IMR-90 (cell line): Measurements from ENCODE around the gene ANGPTL4. TPM values are rescaled to one million over a fixed set of nuclear protein-coding genes. Genes with fewer than 3 reads are reported as not detected.
A peak's percentile ranks its signal among the peaks of the same experiment; 100 is the strongest.

Experiments
- ATAC-seq: fragments of 200-7000 bp; cut with Tn5 transposase; 2 replicates; pipeline ENCODE4 v1.9.1; 2020; ENCODE audit warnings: low read depth, mild to moderate bottlenecking, moderate library complexity
- BruUV-seq: library from RNA; stranded (reverse); fragments of 400-500 nt; replicated peaks from 2 replicates; lab custom pipeline; 2021; lab: Mats Ljungman, UMichigan
- CTCF ChIA-PET: fragments of 300-600 bp; formaldehyde crosslinking; extraction: SDS; loops from one replicate; lab custom pipeline; 2021; ENCODE audit warnings: antibody characterized with exemption; lab: Yijun Ruan, JAX
- POLR2A ChIA-PET: fragments of 300-600 bp; sonication (Branson Sonifier 250); formaldehyde crosslinking; loops from one replicate; lab custom pipeline; 2022; ENCODE audit warnings: antibody characterized with exemption; ENCODE audit not compliant: unreplicated experiment; lab: Charles Lee
- DNase-seq: peaks from one replicate; pipeline ENCODE4 v3.0.0; 2013
- H2AFZ ChIP-seq: replicated peaks from 2 replicates; pipeline ENCODE3; 2013; ENCODE audit warnings: low read length, mild to moderate bottlenecking; ENCODE audit not compliant: poor library complexity
- H2AK5ac ChIP-seq: 2 replicates; pipeline ENCODE4 v1.6.1; 2013; ENCODE audit warnings: low read depth, low read length, inconsistent platforms
- H2AK9ac ChIP-seq: replicated peaks from 2 replicates; pipeline ENCODE3; 2013; ENCODE audit warnings: mild to moderate bottlenecking, low read depth, low read length, moderate library complexity; ENCODE audit not compliant: poor library complexity
- H2BK120ac ChIP-seq: 2 replicates; pipeline ENCODE4 v1.6.1; 2013; ENCODE audit warnings: low read depth, low read length, inconsistent platforms
- H2BK15ac ChIP-seq: 3 replicates; pipeline ENCODE4 v1.6.1; 2013; ENCODE audit warnings: low read depth, low read length, inconsistent platforms
- H2BK20ac ChIP-seq: 2 replicates; pipeline ENCODE4 v1.6.1; 2013; ENCODE audit warnings: low read depth, mild to moderate bottlenecking, inconsistent platforms, low read length, moderate library complexity
- H2BK5ac ChIP-seq: 2 replicates; pipeline ENCODE4 v1.6.1; 2013; ENCODE audit warnings: mild to moderate bottlenecking, low read depth, low read length, inconsistent platforms; ENCODE audit not compliant: poor library complexity, severe bottlenecking
- H3K14ac ChIP-seq: replicated peaks from 2 replicates; pipeline ENCODE4 v1.6.1; 2013; ENCODE audit warnings: low read depth, low read length, inconsistent platforms
- H3K18ac ChIP-seq: 2 replicates; pipeline ENCODE4 v1.6.1; 2013; ENCODE audit warnings: low read depth, low read length, control low read depth
- H3K23ac ChIP-seq: 2 replicates; pipeline ENCODE4 v1.6.1; 2013; ENCODE audit warnings: low read depth, low read length, inconsistent platforms
- H3K27ac ChIP-seq: 2 replicates; pipeline ENCODE4 v1.5.1; 2013; ENCODE audit warnings: mild to moderate bottlenecking, control low read depth, low read length; ENCODE audit not compliant: insufficient read depth
- H3K27me3 ChIP-seq: 2 replicates; pipeline ENCODE4 v1.6.1; 2013; ENCODE audit warnings: low read length; ENCODE audit not compliant: control insufficient read depth, insufficient read depth
- H3K36me3 ChIP-seq: 2 replicates; pipeline ENCODE4 v1.6.1; 2013; ENCODE audit warnings: low read length, mixed read lengths; ENCODE audit not compliant: control insufficient read depth, insufficient read depth
- H3K4ac ChIP-seq: 2 replicates; pipeline ENCODE4 v1.6.1; 2013; ENCODE audit warnings: low read depth, low read length, inconsistent platforms
- H3K4me1 ChIP-seq: 2 replicates; pipeline ENCODE4 v1.6.1; 2013; ENCODE audit warnings: low read length, mixed read lengths; ENCODE audit not compliant: control insufficient read depth, insufficient read depth
- H3K4me2 ChIP-seq: 2 replicates; pipeline ENCODE4 v1.6.1; 2013; ENCODE audit warnings: low read depth, mild to moderate bottlenecking, control low read depth, low read length, moderate library complexity
- H3K4me3 ChIP-seq: 2 replicates; pipeline ENCODE4 v1.5.1; 2013; ENCODE audit warnings: low read depth, mild to moderate bottlenecking, control low read depth, low read length, moderate library complexity; ENCODE audit not compliant: insufficient read depth
- H3K56ac ChIP-seq: 2 replicates; pipeline ENCODE4 v1.6.1; 2013; ENCODE audit warnings: low read length, inconsistent platforms; ENCODE audit not compliant: insufficient read depth; ENCODE audit errors: extremely low read depth
- H3K79me1 ChIP-seq, 2 experiments: 2 replicates each; pipeline ENCODE4 v1.6.1; 2013; ENCODE audit warnings: low read length in 2 of 2, inconsistent platforms in 1 of 2, low read depth in 1 of 2
- H3K9ac ChIP-seq: 2 replicates; pipeline ENCODE4 v1.6.1; 2013; ENCODE audit warnings: low read depth, low read length, control low read depth
- H3K9me1 ChIP-seq: 2 replicates; pipeline ENCODE4 v1.6.1; 2013; ENCODE audit warnings: low read length, inconsistent platforms; ENCODE audit not compliant: insufficient read depth
- H3K9me3 ChIP-seq: 2 replicates; pipeline ENCODE4 v1.6.1; 2013; ENCODE audit warnings: low read length; ENCODE audit not compliant: control insufficient read depth, insufficient read depth
- H4K20me1 ChIP-seq: 2 replicates; pipeline ENCODE4 v1.6.1; 2013; ENCODE audit warnings: low read length, inconsistent platforms; ENCODE audit not compliant: insufficient read depth
- H4K5ac ChIP-seq: 2 replicates; pipeline ENCODE4 v1.6.1; 2013; ENCODE audit warnings: mild to moderate bottlenecking, low read depth, low read length, control low read depth
- H4K8ac ChIP-seq, 2 experiments: 2 replicates each; pipeline ENCODE4 v1.6.1; 2013; ENCODE audit warnings: low read depth in 2 of 2, low read length in 2 of 2, control low read depth in 1 of 2, inconsistent platforms in 1 of 2
- H4K91ac ChIP-seq: 2 replicates; pipeline ENCODE4 v1.6.1; 2013; ENCODE audit warnings: low read depth, low read length, inconsistent platforms; ENCODE audit not compliant: insufficient read depth
- BHLHE40 ChIP-seq: fragments of 150-350 bp; IDR thresholded peaks from 2 replicates; pipeline ENCODE4 v1.6.1; 2016; ENCODE audit warnings: mild to moderate bottlenecking, low read depth, low read length
- CEBPB ChIP-seq: IDR thresholded peaks from 2 replicates; pipeline ENCODE4 v1.6.1; 2012; ENCODE audit warnings: low read depth, low read length, improper control_type of control experiment
- MAFK ChIP-seq: IDR thresholded peaks from 2 replicates; pipeline ENCODE4 v1.6.1; 2012; ENCODE audit warnings: low read depth, low read length, improper control_type of control experiment
- MAZ ChIP-seq: IDR thresholded peaks from 2 replicates; pipeline ENCODE4 v1.6.1; 2012; ENCODE audit warnings: low read depth, mild to moderate bottlenecking, low read length, improper control_type of control experiment, moderate library complexity, borderline replicate concordance
- MXI1 ChIP-seq: IDR thresholded peaks from 2 replicates; pipeline ENCODE4 v1.6.1; 2012; ENCODE audit warnings: low read depth, mild to moderate bottlenecking, low read length, moderate library complexity, borderline replicate concordance
- NFE2L2 ChIP-seq: fragments of 150-350 bp; IDR thresholded peaks from 2 replicates; pipeline ENCODE4 v1.6.1; 2016; ENCODE audit warnings: low read depth, mild to moderate bottlenecking, low read length
- POLR2A ChIP-seq: IDR thresholded peaks from 2 replicates; pipeline ENCODE4 v1.6.1; 2012; ENCODE audit warnings: mild to moderate bottlenecking, low read depth, low read length
- RAD21 ChIP-seq: IDR thresholded peaks from 2 replicates; pipeline ENCODE4 v1.6.1; 2012; ENCODE audit warnings: low read length, improper control_type of control experiment
- RCOR1 ChIP-seq: IDR thresholded peaks from 2 replicates; pipeline ENCODE4 v1.6.1; 2012; ENCODE audit warnings: mild to moderate bottlenecking, low read length, improper control_type of control experiment; ENCODE audit not compliant: insufficient replicate concordance
- RFX5 ChIP-seq: IDR thresholded peaks from 2 replicates; pipeline ENCODE4 v1.8.0; 2012; ENCODE audit warnings: low read depth, mild to moderate bottlenecking, low read length, moderate library complexity
- SMC3 ChIP-seq: fragments of 150-350 bp; IDR thresholded peaks from 2 replicates; pipeline ENCODE4 v1.6.1; 2016; ENCODE audit warnings: low read depth, mild to moderate bottlenecking, antibody characterized with exemption, low read length, moderate library complexity
- WGBS, 2 experiments: methylation state at CpG; one replicate each; pipeline versions ENCODE4 v1.1.5 to v1.1.7; 2013; ENCODE audit warnings: missing lambda C conversion rate in 2 of 2; ENCODE audit not compliant: insufficient read length in 1 of 2; ENCODE audit errors: extremely low coverage in 2 of 2; 5-methylcytosine and 5-hydroxymethylcytosine counted together
- dilution Hi-C: fragments of 300-500 bp; cut with HindIII; formaldehyde crosslinking; loops from one replicate; pipeline ENCODE4 v1.14.3; 2018; ENCODE audit warnings: low sequenced_read_pairs; ENCODE audit not compliant: unreplicated experiment
- in situ Hi-C: fragments of 300-500 bp; cut with MboI; formaldehyde crosslinking; loops from 3 replicates; pipeline ENCODE4 v1.14.3; 2019; ENCODE audit warnings: low sequenced_read_pairs, inconsistent platforms, mixed read lengths
- intact Hi-C: fragments of 100-400 bp; cut with micrococcal nuclease; formaldehyde crosslinking; loops from 2 replicates; pipeline ENCODE4 v1.10.0; 2022
- polyA plus RNA-seq, 3 experiments: library from polyadenylated mRNA; depleted of rRNA; stranded (reverse); fragments of >200 nt; gene quantifications; 2 replicates each; pipeline ENCODE4 v1.2.3, GENCODE V29; 2012; ENCODE audit warnings: low replicate concordance in 1 of 3
- total RNA-seq: library from RNA; depleted of rRNA; stranded (reverse); fragments of >200 nt; gene quantifications from 2 replicates; pipeline ENCODE4 v1.2.3, GENCODE V29; 2012
- TF ChIP-seq, protein P1 (sequence below): conservative IDR thresholded peaks from 2 replicates; pipeline ENCODE4 v1.5.1; 2012; ENCODE audit warnings: mild to moderate bottlenecking, low read depth, low read length, improper control_type of control experiment
- TF ChIP-seq, protein P2 (sequence below): fragments of 150-350 bp; IDR thresholded peaks from 2 replicates; pipeline ENCODE4 v1.6.1; 2017; ENCODE audit warnings: mild to moderate bottlenecking, antibody characterized with exemption, low read length, low read depth
- TF ChIP-seq, protein P3 (sequence below): fragments of 150-350 bp; IDR thresholded peaks from 2 replicates; pipeline ENCODE4 v1.6.1; 2016; ENCODE audit warnings: low read depth, mild to moderate bottlenecking, low read length, moderate library complexity, borderline replicate concordance

ANGPTL4 gene
- total and polyA plus RNA-seq, 2 of the 4 experiments (the other 2 are of a cell fraction): 1.4 to 19.1 TPM

DNA sequence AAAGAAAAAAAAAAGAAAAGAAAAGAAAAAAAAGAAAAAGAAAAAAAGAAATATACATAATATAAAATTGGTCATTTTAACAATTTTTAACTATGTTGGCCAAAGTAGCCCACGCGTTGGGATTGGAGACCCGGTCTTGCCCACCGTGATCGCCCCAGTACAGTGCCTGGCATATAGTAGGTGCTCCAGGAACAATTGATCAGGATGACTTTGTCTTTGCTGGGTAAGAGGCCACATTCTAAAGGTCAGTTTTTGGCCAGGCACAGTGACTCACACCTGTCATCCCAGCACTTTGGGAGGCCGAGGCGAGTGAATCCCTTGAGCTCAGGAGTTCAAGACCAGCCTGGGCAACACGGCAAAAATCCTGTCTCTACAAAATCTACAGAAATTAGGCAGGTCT, 3.8 kb upstream of the ANGPTL4 start:
- Histone ChIP-seq H2BK120ac (no peak overlapping the region), H4K8ac (no peak overlapping the region), H2AFZ (no peak overlapping the region), H3K9ac (no peak overlapping the region), H3K14ac (no peak overlapping the region), H4K20me1 (peaks cover 6% of the 10 kb centered on the region; the same call in 1 of the 2 replicates), H3K18ac (no peak overlapping the region), H3K9me1 (peaks cover 4% of the 10 kb centered on the region; the same call in 1 of the 2 replicates), H3K9me3 (peaks cover 3% of the 10 kb centered on the region), H2AK5ac (peak overlapping the region; percentile 75), H3K36me3 (no peaks in the 10 kb centered on the region), H3K23ac (no peak overlapping the region), H3K56ac (no peak overlapping the region), H3K4ac (no peak overlapping the region), H3K4me2 (no peak overlapping the region), H3K4me1 (peaks cover 11% of the 10 kb centered on the region), H3K27ac (no peak overlapping the region), H3K79me1 (peaks cover 0 to 5% of the 10 kb centered on the region in 2 experiments; a peak in 1 of 4 replicates), H4K91ac (no peak overlapping the region), H2BK15ac (no peak overlapping the region), H2BK20ac (no peak overlapping the region; the same call in 1 of the 2 replicates), H2BK5ac (no peak overlapping the region), H3K4me3 (no peak overlapping the region), H3K27me3 (no peaks in the 10 kb centered on the region), H2AK9ac (no peak overlapping the region), H4K5ac (no peak overlapping the region)
- BruUV-seq: no TSS peak
- no peak for DNase-seq
- ChIA-PET POLR2A (no interaction called here), CTCF (no interaction called here)
- intact Hi-C loops: no loop called here
- ATAC-seq: no peak
- dilution Hi-C loops: no loop called here
- in situ Hi-C loops: no loop called here
- TF ChIP-seq MAZ: no peak
- TF ChIP-seq, protein P1, sequence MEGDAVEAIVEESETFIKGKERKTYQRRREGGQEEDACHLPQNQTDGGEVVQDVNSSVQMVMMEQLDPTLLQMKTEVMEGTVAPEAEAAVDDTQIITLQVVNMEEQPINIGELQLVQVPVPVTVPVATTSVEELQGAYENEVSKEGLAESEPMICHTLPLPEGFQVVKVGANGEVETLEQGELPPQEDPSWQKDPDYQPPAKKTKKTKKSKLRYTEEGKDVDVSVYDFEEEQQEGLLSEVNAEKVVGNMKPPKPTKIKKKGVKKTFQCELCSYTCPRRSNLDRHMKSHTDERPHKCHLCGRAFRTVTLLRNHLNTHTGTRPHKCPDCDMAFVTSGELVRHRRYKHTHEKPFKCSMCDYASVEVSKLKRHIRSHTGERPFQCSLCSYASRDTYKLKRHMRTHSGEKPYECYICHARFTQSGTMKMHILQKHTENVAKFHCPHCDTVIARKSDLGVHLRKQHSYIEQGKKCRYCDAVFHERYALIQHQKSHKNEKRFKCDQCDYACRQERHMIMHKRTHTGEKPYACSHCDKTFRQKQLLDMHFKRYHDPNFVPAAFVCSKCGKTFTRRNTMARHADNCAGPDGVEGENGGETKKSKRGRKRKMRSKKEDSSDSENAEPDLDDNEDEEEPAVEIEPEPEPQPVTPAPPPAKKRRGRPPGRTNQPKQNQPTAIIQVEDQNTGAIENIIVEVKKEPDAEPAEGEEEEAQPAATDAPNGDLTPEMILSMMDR: no peak
- TF ChIP-seq NFE2L2: no peak
- TF ChIP-seq CEBPB: no peak
- TF ChIP-seq MAFK: no peak
- TF ChIP-seq POLR2A: no peak
- no peak for TF ChIP-seq RCOR1
- TF ChIP-seq, protein P2, sequence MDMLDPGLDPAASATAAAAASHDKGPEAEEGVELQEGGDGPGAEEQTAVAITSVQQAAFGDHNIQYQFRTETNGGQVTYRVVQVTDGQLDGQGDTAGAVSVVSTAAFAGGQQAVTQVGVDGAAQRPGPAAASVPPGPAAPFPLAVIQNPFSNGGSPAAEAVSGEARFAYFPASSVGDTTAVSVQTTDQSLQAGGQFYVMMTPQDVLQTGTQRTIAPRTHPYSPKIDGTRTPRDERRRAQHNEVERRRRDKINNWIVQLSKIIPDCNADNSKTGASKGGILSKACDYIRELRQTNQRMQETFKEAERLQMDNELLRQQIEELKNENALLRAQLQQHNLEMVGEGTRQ: no peak
- no peak for TF ChIP-seq MXI1
- no peak for TF ChIP-seq RFX5
- no peak for TF ChIP-seq SMC3
- TF ChIP-seq RAD21: no peak
- no peak for TF ChIP-seq BHLHE40
- TF ChIP-seq, protein P3, sequence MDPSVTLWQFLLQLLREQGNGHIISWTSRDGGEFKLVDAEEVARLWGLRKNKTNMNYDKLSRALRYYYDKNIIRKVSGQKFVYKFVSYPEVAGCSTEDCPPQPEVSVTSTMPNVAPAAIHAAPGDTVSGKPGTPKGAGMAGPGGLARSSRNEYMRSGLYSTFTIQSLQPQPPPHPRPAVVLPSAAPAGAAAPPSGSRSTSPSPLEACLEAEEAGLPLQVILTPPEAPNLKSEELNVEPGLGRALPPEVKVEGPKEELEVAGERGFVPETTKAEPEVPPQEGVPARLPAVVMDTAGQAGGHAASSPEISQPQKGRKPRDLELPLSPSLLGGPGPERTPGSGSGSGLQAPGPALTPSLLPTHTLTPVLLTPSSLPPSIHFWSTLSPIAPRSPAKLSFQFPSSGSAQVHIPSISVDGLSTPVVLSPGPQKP: no peak
- WGBS, 2 experiments: 100% methylated on average over 5 of the region's 8 CpGs; no CpG with 5 or more reads in 1 of the 2 experiments
